ENCODE data around the gene ARL6IP5.

ARL6IP5 gene, protein sequence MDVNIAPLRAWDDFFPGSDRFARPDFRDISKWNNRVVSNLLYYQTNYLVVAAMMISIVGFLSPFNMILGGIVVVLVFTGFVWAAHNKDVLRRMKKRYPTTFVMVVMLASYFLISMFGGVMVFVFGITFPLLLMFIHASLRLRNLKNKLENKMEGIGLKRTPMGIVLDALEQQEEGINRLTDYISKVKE

GRCh38 chr3:69084326-69085167 lies at the start of gene ARL6IP5:
Gene ARL6IP5 (plus strand): TSS chr3:69084937. CDS start chr3:69085048, 111 bp downstream.
- DNase-seq = peak; percentile 91

DNA sequence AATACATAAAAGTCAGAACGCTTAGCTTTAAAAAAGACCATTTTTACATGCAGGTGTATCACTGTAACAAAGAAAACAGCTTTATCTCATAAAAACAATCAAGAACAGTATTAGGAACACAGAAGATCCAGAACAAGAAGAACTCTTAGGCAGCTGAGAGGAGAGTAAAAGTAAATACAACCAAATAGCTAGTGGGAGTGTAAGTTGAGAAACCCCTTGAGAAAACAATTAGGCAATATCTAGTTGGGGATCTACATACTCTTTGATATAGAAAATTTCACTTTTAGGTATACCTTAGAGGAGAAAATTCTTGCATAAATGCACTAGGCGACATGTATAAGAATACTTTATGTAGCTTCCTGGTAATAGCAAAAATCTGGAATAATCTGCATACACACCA lies 40.1 kb upstream of the ARL6IP5 start:
- no peak for DNase-seq

- DNase-seq = no peak
Observed at GRCh38 chr3:69048990-69049389, 35.7 kb upstream of the ARL6IP5 start.

DNA sequence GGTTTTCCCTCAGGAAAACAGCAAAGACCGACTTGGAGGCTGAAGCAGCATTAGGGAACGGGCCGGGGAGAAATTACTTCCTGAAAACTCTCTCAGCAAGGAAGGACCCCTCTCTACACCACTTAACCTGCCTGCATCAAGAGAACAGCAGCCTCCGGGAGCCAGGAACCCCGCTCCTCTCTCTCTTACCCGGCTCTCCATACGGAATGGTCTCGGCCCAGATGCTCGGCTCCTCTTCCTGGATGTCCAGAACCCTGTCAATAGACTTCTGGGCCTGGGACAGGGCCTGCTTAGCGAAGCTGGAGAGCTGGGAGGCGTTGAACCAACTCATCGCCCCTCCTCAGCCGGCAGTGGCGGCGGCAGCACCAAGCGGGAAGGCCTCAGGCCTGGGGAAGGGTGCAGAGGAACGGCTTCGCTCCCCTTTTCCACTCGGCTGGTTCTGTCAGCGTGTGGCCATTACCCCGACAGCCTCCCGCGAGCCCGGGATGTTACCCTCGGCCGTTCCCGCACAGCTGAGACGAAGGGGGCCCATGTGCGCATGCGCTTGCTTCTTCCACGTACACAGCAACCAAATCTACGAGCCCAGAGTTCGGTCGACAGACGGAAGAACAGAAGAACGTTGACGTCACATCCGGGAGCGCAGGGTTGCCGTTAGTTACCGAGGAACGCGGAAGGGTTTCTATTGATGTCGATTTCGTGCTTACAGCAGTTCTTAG lies 32.8 kb upstream of the ARL6IP5 start, which contains the start of gene TMF1:
Gene TMF1, minus strand, starts transcription at position 578 of the 716 bp plus-strand sequence. Its CDS starts 247 bp downstream, at position 331.
- DNase-seq = peak; percentile 98

- DNase-seq = no peak
Observed at GRCh38 chr3:69052472-69052898, 32.3 kb upstream of the ARL6IP5 start.

GRCh38 chr3:69058180-69058946 lies 26.4 kb upstream of the ARL6IP5 start:
- DNase-seq = no peak

DNA sequence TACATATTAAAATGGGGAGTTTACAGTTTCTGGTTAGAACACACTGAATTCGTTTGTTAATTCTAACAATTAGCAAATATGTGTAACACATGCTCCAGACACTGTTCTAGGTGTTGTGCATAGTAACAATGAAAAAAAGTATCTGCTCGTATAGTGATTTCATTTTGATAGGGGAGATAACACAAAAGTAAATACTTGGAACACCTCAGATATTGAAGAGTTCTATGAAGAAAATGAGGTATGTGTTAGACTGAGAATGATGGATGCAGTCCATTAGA lies 25.9 kb upstream of the ARL6IP5 start:
- DNase-seq = no peak

GRCh38 chr3:69059688-69060087 lies 25.0 kb upstream of the ARL6IP5 start:
- no peak for DNase-seq

DNA sequence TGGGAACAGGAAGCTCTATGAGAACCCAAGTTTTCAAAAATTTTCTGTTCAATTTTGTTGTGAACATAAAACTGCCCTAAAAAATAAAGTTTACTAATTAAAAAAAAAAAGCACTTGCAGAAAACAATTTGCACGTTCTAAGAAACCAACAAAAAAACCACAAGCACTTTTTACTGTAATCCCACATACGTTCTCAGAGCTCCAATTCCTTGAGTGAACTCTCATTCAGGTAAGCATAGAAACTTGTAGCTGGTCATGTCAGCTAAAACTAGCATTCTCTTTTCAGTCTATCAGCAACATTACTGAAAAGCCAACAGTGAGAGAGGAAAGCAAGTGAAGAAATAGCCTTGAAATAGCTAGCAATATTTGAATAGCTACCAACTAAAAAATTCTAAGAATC lies 21.1 kb upstream of the ARL6IP5 start:
- DNase-seq = no peak

- no peak for DNase-seq
Observed at GRCh38 chr3:69065318-69065964, 19.3 kb upstream of the ARL6IP5 start.

- DNase-seq = no peak
Observed at GRCh38 chr3:69066121-69066520, 18.6 kb upstream of the ARL6IP5 start.

DNA sequence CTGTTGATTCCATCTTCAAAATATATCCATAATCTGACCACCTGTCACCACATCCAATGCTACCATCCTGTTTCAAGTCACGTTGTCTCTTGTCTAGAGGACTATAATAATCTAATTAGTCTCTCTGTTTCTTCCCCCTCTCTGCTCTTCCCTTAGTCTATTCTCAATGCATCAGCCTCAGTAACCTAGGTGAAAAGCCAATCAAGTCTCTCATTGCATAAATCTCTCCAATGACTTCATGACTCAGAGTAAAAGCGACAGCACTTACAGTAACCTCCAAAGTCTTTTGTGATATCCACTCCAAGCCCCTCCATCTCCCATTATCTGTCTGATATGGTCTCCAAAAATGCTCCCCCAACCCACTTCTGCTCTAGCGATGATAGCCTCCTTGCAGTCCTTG lies 11.8 kb upstream of the ARL6IP5 start:
- no peak for DNase-seq

- DNase-seq = no peak
Observed at GRCh38 chr3:69079269-69080159, 5.2 kb upstream of the ARL6IP5 start.

DNA sequence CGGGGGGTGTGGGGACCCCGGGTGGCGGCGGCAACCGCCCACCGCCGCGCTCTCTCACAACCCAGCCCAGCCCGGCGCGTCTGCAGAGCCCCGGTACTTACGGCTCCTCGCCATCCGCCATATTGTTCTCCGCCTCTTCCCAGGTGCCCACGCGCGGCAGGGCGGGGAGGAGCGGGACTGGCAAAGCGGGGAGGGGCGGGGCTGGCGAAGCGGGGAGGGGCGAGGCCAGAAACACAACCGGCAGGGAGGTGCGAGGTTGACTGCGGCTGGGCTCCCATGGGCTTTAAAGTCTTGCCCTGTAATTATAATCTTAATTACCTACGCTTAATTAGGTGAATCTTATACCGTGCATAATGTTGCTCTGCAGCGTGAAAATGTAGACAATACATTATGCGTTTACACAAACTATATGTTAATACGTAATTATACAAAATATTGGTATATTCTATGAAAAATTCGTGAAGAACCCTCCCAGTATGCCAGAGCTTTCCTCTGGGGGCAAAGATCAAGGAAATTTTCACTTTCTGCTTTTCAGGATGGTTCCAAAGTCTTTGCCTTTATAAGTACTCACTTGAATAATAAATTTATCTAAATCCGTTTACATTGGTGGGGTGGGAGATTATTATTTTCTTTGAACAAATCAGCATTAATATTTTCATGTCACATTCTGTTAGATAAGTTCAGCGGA lies 4.4 kb upstream of the ARL6IP5 start, which contains the start of gene UBA3:
Gene UBA3, minus strand, starts transcription at position 133 of the 688 bp plus-strand sequence. Its CDS starts 12 bp downstream, at position 121.
- DNase-seq = peak; percentile 93

DNA sequence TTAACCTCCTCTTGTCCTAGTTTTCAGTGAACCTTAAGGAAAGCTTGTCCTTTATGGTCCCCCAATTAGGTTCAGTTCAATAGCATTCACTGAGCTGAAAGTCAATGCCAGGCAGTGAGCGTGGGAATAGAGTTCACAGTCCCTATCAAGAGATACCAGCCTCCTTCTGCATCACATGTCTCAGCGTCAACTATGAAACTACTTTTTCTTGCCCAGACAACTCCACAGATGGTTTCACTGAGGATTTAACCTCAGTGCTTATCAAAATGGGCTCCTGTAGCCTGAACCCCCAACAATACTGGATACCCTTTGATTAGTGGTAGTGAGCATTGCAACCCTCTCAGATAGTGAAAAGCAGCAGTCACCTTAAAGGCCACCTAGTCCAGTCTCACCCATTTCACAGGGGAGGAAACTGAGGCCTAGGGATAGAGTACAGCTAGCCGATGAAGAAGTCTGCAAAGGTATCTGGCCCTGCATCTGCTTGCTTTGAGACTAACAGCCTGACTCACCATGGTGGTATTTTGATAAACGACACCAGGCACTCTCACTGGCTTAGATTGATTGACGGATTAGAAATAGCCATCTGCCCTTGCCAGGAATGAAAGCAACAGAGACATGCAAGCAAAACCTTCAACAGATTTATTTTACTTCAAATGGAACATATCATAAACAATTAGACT lies 3.0 kb upstream of the ARL6IP5 start:
- no peak for DNase-seq

DNA sequence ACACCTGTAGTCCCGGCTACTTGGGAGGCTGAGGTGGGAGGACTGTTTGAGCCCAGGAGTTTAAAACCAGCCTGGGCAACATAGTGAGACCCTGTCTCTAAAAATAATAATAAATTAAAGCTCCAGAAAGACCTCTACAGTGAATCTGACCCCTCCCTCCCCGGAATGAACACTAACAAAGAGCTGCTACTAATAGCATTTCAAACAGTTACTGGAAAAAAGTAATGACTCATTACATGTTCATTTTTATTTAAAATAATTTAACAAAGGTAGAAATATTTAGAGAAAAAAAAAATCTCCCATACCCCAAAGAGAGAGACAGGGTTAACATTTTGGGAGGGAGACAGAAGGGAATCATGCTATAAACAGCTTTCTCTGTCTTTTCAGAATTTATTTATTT lies 2.4 kb upstream of the ARL6IP5 start:
- DNase-seq = no peak

GRCh38 chr3:69082805-69083204 lies 1.9 kb upstream of the ARL6IP5 start:
- DNase-seq = peak; percentile 86

- peak; percentile 27 for DNase-seq
Observed at GRCh38 chr3:69085168-69085832, 563 bp downstream of the ARL6IP5 start.
